ENCODE measurements around the gene PTPRG. TPM values are rescaled to one million over a fixed set of nuclear protein-coding genes. Genes with fewer than 3 reads are reported as not detected.

The PTPRG gene
- total RNA-seq, 1 experiment from 2014 or later = 69.3 TPM

- no peaks in the 10 kb centered on the region for H3K9me3 ChIP-seq (ENCODE audit: control insufficient read depth, low read depth, low read length)
- no peaks in the 10 kb centered on the region for H3K27me3 ChIP-seq (ENCODE audit: insufficient read depth, low read length)
- no peak overlapping the region for H2BK12ac ChIP-seq (ENCODE audit: insufficient read length, low read depth, low read length)
- H2BK15ac ChIP-seq (ENCODE audit: low read depth, low read length) = no peak overlapping the region
- H3K9me3 Mint-ChIP-seq = no peaks in the 10 kb centered on the region
- no peak overlapping the region for H3K56ac ChIP-seq (ENCODE audit: insufficient read length, low read depth, low read length)
- H3K14ac ChIP-seq (ENCODE audit: insufficient read depth, low read length) = no peak overlapping the region
- no peak overlapping the region for H3K18ac ChIP-seq (ENCODE audit: insufficient read length, low read depth, low read length)
- H4K20me1 ChIP-seq (ENCODE audit: control insufficient read depth, insufficient read depth, insufficient read length) = no peaks in the 10 kb centered on the region
- H2AFZ ChIP-seq (ENCODE audit: low read length) = no peak overlapping the region
- no CpG with 5 or more reads among the region's 5 CpGs for WGBS (ENCODE audit: extremely low coverage, insufficient read length, low lambda C conversion rate)
- peak overlapping the region in 1 of 3 experiments; percentile 5; a peak in 1 of 7 replicates for H3K27ac Mint-ChIP-seq
- peaks cover 23 to 26% of the 10 kb centered on the region in 2 experiments for H3K4me1 Mint-ChIP-seq
- no peak overlapping the region for H2BK120ac ChIP-seq (ENCODE audit: low read depth, low read length, poor library complexity, severe bottlenecking)
- no peak overlapping the region for H4K8ac ChIP-seq (replicated peaks; ENCODE audit: insufficient read length, low read depth, low read length)
- no peak overlapping the region for H3K9ac ChIP-seq (ENCODE audit: extremely low read depth, insufficient read length, low read length)
- H3K4me1 ChIP-seq (ENCODE audit: insufficient read depth, low read length) = no peaks in the 10 kb centered on the region
- no peak overlapping the region for H2BK20ac ChIP-seq (ENCODE audit: low read depth, low read length, poor library complexity, severe bottlenecking)
- no peak overlapping the region for H3K4ac ChIP-seq (ENCODE audit: low read depth, low read length)
- H2AK5ac ChIP-seq (ENCODE audit: insufficient read length, low read length) = no peak overlapping the region
- H4K91ac ChIP-seq (ENCODE audit: insufficient read length, low read depth, low read length) = no peak overlapping the region
- H3K27ac ChIP-seq (ENCODE audit: insufficient read length, low read depth, low read length) = no peak overlapping the region
- no peak overlapping the region for H2BK5ac ChIP-seq (ENCODE audit: insufficient read length, low read length)
- DNase-seq = no peak
- H3K23ac ChIP-seq (ENCODE audit: insufficient read length, low read depth, low read length) = no peak overlapping the region
- no peak overlapping the region for H3K4me3 Mint-ChIP-seq
- H3K36me3 Mint-ChIP-seq (ENCODE audit: insufficient read depth in 1 of 3, low read depth in 3 of 3) = peaks cover 0 to 8% (median 5%) of the 10 kb centered on the region in 3 experiments; a peak in 6 of 7 replicates
- no peaks in the 10 kb centered on the region for H3K79me2 ChIP-seq (ENCODE audit: insufficient read depth, low read length)
- no peaks in the 10 kb centered on the region for H3K79me1 ChIP-seq (ENCODE audit: insufficient read depth, low read depth, low read length, poor library complexity, severe bottlenecking)
- no peak for TF ChIP-seq CTCF (conservative IDR thresholded peaks at IDR 0.05)
- H3K23me2 ChIP-seq (ENCODE audit: insufficient read length, low read depth, low read length, poor library complexity, severe bottlenecking) = no peaks in the 10 kb centered on the region
- H4K5ac ChIP-seq (ENCODE audit: insufficient read length, low read depth, low read length) = no peak overlapping the region
- no peaks in the 10 kb centered on the region for H3K27me3 Mint-ChIP-seq (ENCODE audit: low read depth)
- no peak overlapping the region for H3T11ph ChIP-seq (ENCODE audit: low read length)
- no peak overlapping the region for H3K4me2 ChIP-seq (ENCODE audit: insufficient read depth, insufficient read length, low read length)
These were observed 603.4 kb downstream of the PTPRG start for GRCh38 chr3:62164746-62165145.
